ENCODE measurements around the gene PPFIBP1. TPM values are rescaled to one million over a fixed set of nuclear protein-coding genes. Genes with fewer than 3 reads are reported as not detected.

PPFIBP1 gene
- total RNA-seq, 4 donors from 2014 or later, result 48.6 to 148 (median 74.8) TPM

- Histone ChIP-seq H3K27ac (no peak overlapping the region), H3K4me3 (no peak overlapping the region), H3K27me3 (no peaks in the 10 kb centered on the region), H3K4me1 (no peaks in the 10 kb centered on the region), H3K9me3 (no peaks in the 10 kb centered on the region), H3K36me3 (no peaks in the 10 kb centered on the region)
- no peak for DNase-seq (ENCODE audit: low spot score in 2 of 2)
- TF ChIP-seq POLR2AphosphoS5 (IDR thresholded peaks at IDR 0.05), result no peak
- no peak for TF ChIP-seq POLR2A (IDR thresholded peaks at IDR 0.05)
- TF ChIP-seq EP300 (IDR thresholded peaks at IDR 0.05), result no peak
Measured at GRCh38 chr12:27486961-27487360, 37.0 kb upstream of the PPFIBP1 start.

- no peak for DNase-seq (ENCODE audit: low spot score in 2 of 2)
- Histone ChIP-seq H3K27ac (no peak overlapping the region), H3K9me3 (no peaks in the 10 kb centered on the region), H3K36me3 (no peaks in the 10 kb centered on the region), H3K27me3 (no peaks in the 10 kb centered on the region), H3K4me1 (no peaks in the 10 kb centered on the region), H3K4me3 (no peak overlapping the region)
- no peak for TF ChIP-seq CTCF (IDR thresholded peaks at IDR 0.05)
- TF ChIP-seq POLR2A (IDR thresholded peaks at IDR 0.05), result no peak
- TF ChIP-seq EP300 (IDR thresholded peaks at IDR 0.05), result no peak
- no peak for TF ChIP-seq POLR2AphosphoS5 (IDR thresholded peaks at IDR 0.05)
- WGBS, result 65% methylated on average over 5 of the region's 5 CpGs
Measured at GRCh38 chr12:27488479-27488878, 35.5 kb upstream of the PPFIBP1 start.

GRCh38 chr12:27491226-27491625 lies 32.8 kb upstream of the PPFIBP1 start:
- Histone ChIP-seq H3K9me3 (no peaks in the 10 kb centered on the region), H3K27me3 (no peaks in the 10 kb centered on the region), H3K36me3 (no peaks in the 10 kb centered on the region), H3K4me1 (no peaks in the 10 kb centered on the region), H3K4me3 (no peak overlapping the region), H3K27ac (no peak overlapping the region)
- TF ChIP-seq POLR2A (IDR thresholded peaks at IDR 0.05) (no peak), CTCF (IDR thresholded peaks at IDR 0.05) (no peak), POLR2AphosphoS5 (IDR thresholded peaks at IDR 0.05) (no peak), EP300 (IDR thresholded peaks at IDR 0.05) (no peak)
- no peak for DNase-seq (ENCODE audit: low spot score in 2 of 2)
- WGBS, result 96% methylated on average over 2 of the region's 2 CpGs

- no peaks in the 10 kb centered on the region for H3K27me3 ChIP-seq
- DNase-seq (ENCODE audit: low spot score in 2 of 2), result no peak
- H3K27ac ChIP-seq, result no peak overlapping the region
- H3K4me1 ChIP-seq, result no peaks in the 10 kb centered on the region
- 68% methylated on average over 6 of the region's 6 CpGs for WGBS
- TF ChIP-seq EP300 (IDR thresholded peaks at IDR 0.05) (no peak), POLR2A (IDR thresholded peaks at IDR 0.05) (no peak), CTCF (IDR thresholded peaks at IDR 0.05) (no peak), POLR2AphosphoS5 (IDR thresholded peaks at IDR 0.05) (no peak)
- H3K36me3 ChIP-seq, result no peaks in the 10 kb centered on the region
- H3K4me3 ChIP-seq, result no peak overlapping the region
- H3K9me3 ChIP-seq, result no peaks in the 10 kb centered on the region
Measured at GRCh38 chr12:27493260-27493940, 30.6 kb upstream of the PPFIBP1 start.

- H3K4me1 ChIP-seq, result no peaks in the 10 kb centered on the region
- no peaks in the 10 kb centered on the region for H3K9me3 ChIP-seq
- WGBS, result 90% methylated on average over 3 of the region's 3 CpGs
- H3K4me3 ChIP-seq, result no peak overlapping the region
- TF ChIP-seq CTCF (IDR thresholded peaks at IDR 0.05), result no peak
- H3K27ac ChIP-seq, result no peak overlapping the region
- no peaks in the 10 kb centered on the region for H3K36me3 ChIP-seq
- H3K27me3 ChIP-seq, result no peaks in the 10 kb centered on the region
- no peak for DNase-seq (ENCODE audit: low spot score in 2 of 2)
Measured at GRCh38 chr12:27497446-27497845, 26.6 kb upstream of the PPFIBP1 start.

GRCh38 chr12:27498149-27498548 lies 25.9 kb upstream of the PPFIBP1 start:
- Histone ChIP-seq H3K27me3 (no peaks in the 10 kb centered on the region), H3K27ac (no peak overlapping the region), H3K9me3 (no peaks in the 10 kb centered on the region), H3K4me3 (no peak overlapping the region), H3K4me1 (no peaks in the 10 kb centered on the region), H3K36me3 (no peaks in the 10 kb centered on the region)
- 81% methylated on average over 4 of the region's 4 CpGs for WGBS
- no peak for DNase-seq (ENCODE audit: low spot score in 2 of 2)
- TF ChIP-seq POLR2AphosphoS5 (IDR thresholded peaks at IDR 0.05) (no peak), POLR2A (IDR thresholded peaks at IDR 0.05) (no peak), CTCF (IDR thresholded peaks at IDR 0.05) (no peak), EP300 (IDR thresholded peaks at IDR 0.05) (no peak)

Measured in suprapubic skin (tissue), 4 donors.